ENCODE results near the gene CLNK. TPM values are rescaled to one million over a fixed set of nuclear protein-coding genes. Genes with fewer than 3 reads are reported as not detected.

The CLNK gene
- total and polyA plus RNA-seq, 12 donors = 0.15 to 0.62 TPM; not detected in 10

- WGBS, 2 donors = 73 to 78% methylated on average over 5 of the region's 5 CpGs
- peaks cover 0 to 13% (median 2%) of the 10 kb centered on the region in 7 donors for H3K27me3 ChIP-seq
- DNase-seq = no peak
- H3K4me1 ChIP-seq = no peaks in the 10 kb centered on the region
- H3K4me3 ChIP-seq = no peak overlapping the region
- no peak overlapping the region for H3K27ac ChIP-seq
- no peaks in the 10 kb centered on the region for H3K36me3 ChIP-seq
- intact Hi-C loops (cut with DNase I) = loop anchor here in 1 of 10 donors (10.0 kb wide), 1 partner anchor 860 kb away; the partner anchor contains the start of gene HS3ST1
- no peak for TF ChIP-seq CTCF (IDR thresholded peaks at IDR 0.05)
- no peak for ATAC-seq
- H3K9me3 ChIP-seq = peaks cover 0 to 12% (median 0%) of the 10 kb centered on the region in 11 donors
Measured at GRCh38 chr4:10565166-10565780, 119.3 kb downstream of the CLNK start.

- ATAC-seq (peak in 6 of 8 donors; percentile 52 to 75 (median 62)), DNase-seq (peak in 1 of 2 donors; percentile 32)
- Histone ChIP-seq H3K27me3 (peaks cover 0 to 37% (median 4%) of the 10 kb centered on the region in 7 donors), H3K4me1 (peaks cover 0 to 7% (median 0%) of the 10 kb centered on the region in 9 donors), H3K36me3 (no peaks in the 10 kb centered on the region), H3K4me3 (no peak overlapping the region), H3K9me3 (no peaks in the 10 kb centered on the region), H3K27ac (no peak overlapping the region)
- TF ChIP-seq CTCF (IDR thresholded peaks at IDR 0.05) = peak; percentile 46 to 84 (median 80)
- intact Hi-C loops (cut with DNase I) = loop anchor here in 2 of 10 donors (5.0 to 10.0 kb wide), 3 partner anchors 90 to 790 kb away; no protein-coding TSS in a partner anchor
- WGBS, 2 donors = 7 to 8% methylated on average over 6 of the region's 6 CpGs
Measured at GRCh38 chr4:10554694-10555093, 129.9 kb downstream of the CLNK start.

GRCh38 chr4:10554121-10554520 is 130.4 kb downstream of the CLNK start:
- intact Hi-C loops (cut with DNase I) = loop anchor here in 2 of 10 donors (5.0 to 10.0 kb wide), 3 partner anchors 89 to 789 kb away; no protein-coding TSS in a partner anchor
- Histone ChIP-seq H3K27me3 (peaks cover 0 to 31% (median 0%) of the 10 kb centered on the region in 7 donors), H3K36me3 (no peaks in the 10 kb centered on the region), H3K4me3 (no peak overlapping the region), H3K9me3 (no peaks in the 10 kb centered on the region), H3K4me1 (peaks cover 0 to 7% (median 0%) of the 10 kb centered on the region in 9 donors), H3K27ac (no peak overlapping the region)
- ATAC-seq = no peak
- no peak for DNase-seq
- 84 to 91% methylated on average over 2 of the region's 2 CpGs for WGBS, 2 donors
- TF ChIP-seq CTCF (IDR thresholded peaks at IDR 0.05) = no peak

GRCh38 chr4:10552591-10553280 is 131.8 kb downstream of the CLNK start:
- H3K4me3 ChIP-seq = no peak overlapping the region
- ATAC-seq (peak in 1 of 8 donors; percentile 29), DNase-seq (no peak)
- no peaks in the 10 kb centered on the region for H3K36me3 ChIP-seq
- intact Hi-C loops (cut with DNase I) = loop anchor here in 2 of 10 donors (5.0 to 10.0 kb wide), 3 partner anchors 88 to 788 kb away; no protein-coding TSS in a partner anchor
- TF ChIP-seq CTCF (IDR thresholded peaks at IDR 0.05) = no peak
- WGBS, 2 donors = 46 to 62% methylated on average over 13 of the region's 13 CpGs
- H3K27me3 ChIP-seq = peaks cover 0 to 28% (median 0%) of the 10 kb centered on the region in 7 donors
- no peaks in the 10 kb centered on the region for H3K9me3 ChIP-seq
- H3K27ac ChIP-seq = no peak overlapping the region
- peaks cover 0 to 7% (median 0%) of the 10 kb centered on the region in 9 donors for H3K4me1 ChIP-seq
